Loucy (cell line): Measurements from ENCODE around the gene ST3GAL5.
A peak's percentile ranks its signal among the peaks of the same experiment; 100 is the strongest.

ENCODE experiments used
- H2AFZ ChIP-seq: fragments of 200-600 bp; sonication (generic); 2 replicates; pipeline ENCODE4 v1.6.0; 2016; ENCODE audit warnings: antibody characterized with exemption, mild to moderate bottlenecking, low read length, moderate library complexity
- H3F3A ChIP-seq: fragments of 200-600 bp; 2 replicates; pipeline ENCODE4 v1.6.0; 2016; ENCODE audit warnings: antibody characterized with exemption, low read depth, mild to moderate bottlenecking
- H3K27me3 ChIP-seq: fragments of 200-600 bp; sonication (generic); 2 replicates; pipeline ENCODE4 v1.6.1; 2014; ENCODE audit warnings: low read length, mild to moderate bottlenecking; ENCODE audit not compliant: insufficient read depth, poor library complexity, severe bottlenecking
- H3K36me3 ChIP-seq: fragments of 200-600 bp; sonication (generic); 2 replicates; pipeline ENCODE4 v1.6.1; 2016; ENCODE audit warnings: low read length; ENCODE audit not compliant: insufficient read depth
- H3K4me1 ChIP-seq: fragments of 200-600 bp; sonication (generic); 2 replicates; pipeline ENCODE4 v1.5.1; 2014; ENCODE audit warnings: low read length, mild to moderate bottlenecking; ENCODE audit not compliant: insufficient read depth, poor library complexity, severe bottlenecking
- H3K4me2 ChIP-seq: fragments of 200-600 bp; sonication (generic); 2 replicates; pipeline ENCODE4 v1.6.0; 2014; ENCODE audit warnings: antibody characterized with exemption, low read length, low read depth, mild to moderate bottlenecking; ENCODE audit not compliant: poor library complexity, severe bottlenecking
- H3K4me3 ChIP-seq: fragments of 200-600 bp; sonication (generic); 2 replicates; pipeline ENCODE4 v1.5.1; 2014; ENCODE audit warnings: low read length, mild to moderate bottlenecking, mixed read lengths; ENCODE audit not compliant: poor library complexity, severe bottlenecking
- H3K79me2 ChIP-seq: fragments of 200-600 bp; sonication (generic); 2 replicates; pipeline ENCODE4 v1.6.1; 2014; ENCODE audit warnings: low read length; ENCODE audit not compliant: insufficient read depth
- H3K9ac ChIP-seq: fragments of 200-600 bp; sonication (generic); 2 replicates; pipeline ENCODE4 v1.6.0; 2014; ENCODE audit warnings: mild to moderate bottlenecking, low read depth, low read length, moderate library complexity; ENCODE audit not compliant: poor library complexity, severe bottlenecking
- H3K9me2 ChIP-seq: fragments of 200-600 bp; sonication (generic); replicated peaks from 2 replicates; pipeline ENCODE4 v1.6.1; 2016; ENCODE audit warnings: low read depth, low read length, mixed read lengths
- H3K9me3 ChIP-seq: fragments of 200-600 bp; sonication (generic); 2 replicates; pipeline ENCODE4 v1.6.1; 2014; ENCODE audit warnings: mild to moderate bottlenecking, antibody characterized with exemption, low read length, low read depth; ENCODE audit not compliant: insufficient read depth
- H4K20me1 ChIP-seq: fragments of 200-600 bp; sonication (generic); 2 replicates; pipeline ENCODE4 v1.6.0; 2014; ENCODE audit warnings: antibody characterized with exemption, low read length, mild to moderate bottlenecking; ENCODE audit not compliant: insufficient read depth, poor library complexity, severe bottlenecking
- CTCF ChIP-seq: fragments of 200-600 bp; sonication (generic); conservative IDR thresholded peaks from 2 replicates; pipeline ENCODE4 v1.5.1; 2014; ENCODE audit warnings: mild to moderate bottlenecking, antibody characterized with exemption, low read length
- EZH2phosphoT487 ChIP-seq: fragments of 200-600 bp; IDR thresholded peaks from 2 replicates; pipeline ENCODE4 v1.6.1; 2018; ENCODE audit warnings: antibody characterized with exemption, mild to moderate bottlenecking, moderate library complexity, borderline replicate concordance

Gene ST3GAL5

GRCh38 chr2:85852937-85853498, 35.8 kb downstream of the ST3GAL5 start:
- peaks cover 43% of the 10 kb centered on the region for H3K4me1 ChIP-seq
- H3K4me2 ChIP-seq: peak overlapping the region; percentile 83
- H2AFZ ChIP-seq: peak overlapping the region; percentile 40; the same call in 1 of the 2 replicates

GRCh38 chr2:85852152-85852840, 36.5 kb downstream of the ST3GAL5 start:
- Histone ChIP-seq H2AFZ (no peak overlapping the region; the same call in 1 of the 2 replicates), H3K36me3 (peaks cover 19% of the 10 kb centered on the region; the same call in 1 of the 2 replicates), H3K9me2 (no peaks in the 10 kb centered on the region), H3F3A (peaks cover 21% of the 10 kb centered on the region), H3K4me3 (peak overlapping the region; percentile 66), H3K27me3 (no peaks in the 10 kb centered on the region), H3K9ac (peak overlapping the region; percentile 77), H3K4me2 (peak overlapping the region; percentile 83), H3K79me2 (peaks cover 13% of the 10 kb centered on the region; the same call in 1 of the 2 replicates), H4K20me1 (no peaks in the 10 kb centered on the region), H3K4me1 (peaks cover 43% of the 10 kb centered on the region), H3K9me3 (no peaks in the 10 kb centered on the region)
- TF ChIP-seq EZH2phosphoT487 (no peak), CTCF (no peak)

More at GRCh38 chr2:85852937-85853498, 35.8 kb downstream of the ST3GAL5 start:
- Histone ChIP-seq H3K9me2 (no peaks in the 10 kb centered on the region), H3K36me3 (peaks cover 17% of the 10 kb centered on the region; the same call in 1 of the 2 replicates), H3K27me3 (no peaks in the 10 kb centered on the region), H3F3A (peaks cover 21% of the 10 kb centered on the region), H3K4me3 (peak overlapping the region; percentile 66), H4K20me1 (no peaks in the 10 kb centered on the region), H3K9ac (peak overlapping the region; percentile 77), H3K79me2 (peaks cover 13% of the 10 kb centered on the region; the same call in 1 of the 2 replicates), H3K9me3 (no peaks in the 10 kb centered on the region)
- no peak for TF ChIP-seq EZH2phosphoT487
- no peak for TF ChIP-seq CTCF

GRCh38 chr2:85851253-85852151, 37.3 kb downstream of the ST3GAL5 start:
- no peaks in the 10 kb centered on the region for H4K20me1 ChIP-seq
- peak overlapping the region; percentile 83 for H3K4me2 ChIP-seq
- H3K36me3 ChIP-seq: peaks cover 21% of the 10 kb centered on the region; the same call in 1 of the 2 replicates
- H3K79me2 ChIP-seq: peaks cover 13% of the 10 kb centered on the region; the same call in 1 of the 2 replicates
- no peaks in the 10 kb centered on the region for H3K9me2 ChIP-seq
- no peaks in the 10 kb centered on the region for H3K9me3 ChIP-seq
- no peak overlapping the region for H2AFZ ChIP-seq
- no peak for TF ChIP-seq EZH2phosphoT487
- H3K4me3 ChIP-seq: peak overlapping the region; percentile 66
- no peaks in the 10 kb centered on the region for H3K27me3 ChIP-seq
- peaks cover 21% of the 10 kb centered on the region for H3F3A ChIP-seq
- peaks cover 43% of the 10 kb centered on the region for H3K4me1 ChIP-seq
- peak overlapping the region; percentile 77 for H3K9ac ChIP-seq
